ENCODE data around the gene ANKH.

GRCh38 chr5:14854799-14855198 is 16.8 kb downstream of the ANKH start:
- TF ChIP-seq CTCF (IDR thresholded peaks at IDR 0.05), result no peak
- TF ChIP-seq EZH2phosphoT487 (IDR thresholded peaks at IDR 0.05), result no peak

All from neural progenitor cell (in vitro differentiated cells).